Stomach (tissue), 4 donors: Measurements from ENCODE around the gene ZMAT5.

ENCODE experiments used
- CTCF ChIP-seq, 7 experiments: fragments of 450-650 bp in 4 of 7; fragments of 200-600 bp in 3 of 7; sonication (generic) in 3 of 7; IDR thresholded peaks; one replicate each; pipeline ENCODE4 v1.5.1; 2016 to 2019; ENCODE audit warnings: antibody characterized with exemption in 7 of 7, control low read depth in 2 of 7, mild to moderate bottlenecking in 1 of 7
- EP300 ChIP-seq: sonication (generic); formaldehyde crosslinking; IDR thresholded peaks from one replicate; pipeline ENCODE4 v1.6.1; 2017; ENCODE audit warnings: antibody characterized with exemption
- POLR2A ChIP-seq, 4 donors: fragments of 450-650 bp; IDR thresholded peaks; one replicate each; pipeline ENCODE4 v1.6.1; 2016; ENCODE audit warnings: antibody characterized with exemption in 4 of 4, control low read depth in 2 of 4, mild to moderate bottlenecking in 1 of 4, moderate library complexity in 1 of 4

GRCh38 chr22:29801796-29802195 is 35.0 kb upstream of the ZMAT5 start:
- TF ChIP-seq CTCF (IDR thresholded peaks at IDR 0.05) = no peak
- no peak for TF ChIP-seq POLR2A (IDR thresholded peaks at IDR 0.05)
- no peak for TF ChIP-seq EP300
